Raji (cell line): ENCODE results near the gene THSD4.

Experiments used
- POLR2A ChIP-seq: IDR thresholded peaks from 2 replicates; pipeline ENCODE4 v1.6.1; 2011; ENCODE audit warnings: low read depth, low read length, control low read depth; ENCODE audit not compliant: insufficient read depth

The THSD4 gene

DNA sequence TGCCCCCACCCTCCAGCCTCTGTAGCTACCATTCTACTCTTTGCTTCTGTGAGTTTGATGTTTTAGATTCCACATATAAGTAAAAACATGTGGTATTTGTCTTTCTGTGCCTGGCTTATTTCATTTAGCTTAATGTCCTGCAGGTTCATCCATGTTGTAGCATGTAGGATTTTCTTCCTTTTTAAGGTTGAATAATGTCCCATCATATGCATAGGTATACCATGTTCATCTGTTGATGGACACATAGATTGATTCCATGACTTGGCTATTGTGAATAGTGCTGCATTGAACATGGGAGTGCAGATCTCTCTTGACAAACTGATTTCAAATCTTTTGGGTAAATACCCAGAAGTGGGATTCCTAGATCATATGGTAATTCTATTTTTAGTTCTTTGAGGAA lies 11.8 kb downstream of the THSD4 start:
- no peak for TF ChIP-seq POLR2A

DNA sequence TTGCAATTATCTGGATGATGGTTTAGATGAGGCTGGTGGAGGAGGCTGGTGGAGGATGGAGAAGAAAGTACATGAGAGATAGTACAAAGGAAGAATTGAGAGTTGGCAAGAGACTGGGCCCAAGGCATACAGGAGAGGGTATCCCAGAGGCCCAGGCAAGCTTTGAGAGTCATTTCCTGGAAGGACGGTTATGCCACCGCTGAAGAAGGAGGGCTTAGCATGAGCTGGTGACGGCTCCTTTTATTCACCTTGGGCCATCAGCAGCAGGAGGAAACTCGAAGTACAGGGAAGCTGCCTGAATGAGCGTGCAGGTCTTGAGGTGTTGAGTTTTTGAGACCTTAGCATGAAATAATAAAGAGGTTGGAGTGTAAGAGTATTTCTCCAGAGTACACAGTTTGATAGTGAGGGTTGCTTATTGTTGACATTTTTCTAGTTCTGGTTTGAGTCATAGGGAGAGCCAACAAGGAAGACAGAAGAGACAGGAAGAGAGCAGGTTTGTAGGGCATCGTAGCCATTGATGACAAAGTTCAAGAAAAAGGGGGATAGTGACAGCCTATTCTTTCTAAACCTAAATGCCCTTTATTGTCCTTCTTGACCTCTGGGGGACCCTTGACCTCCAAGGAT lies 13.8 kb downstream of the THSD4 start:
- TF ChIP-seq POLR2A: no peak

DNA sequence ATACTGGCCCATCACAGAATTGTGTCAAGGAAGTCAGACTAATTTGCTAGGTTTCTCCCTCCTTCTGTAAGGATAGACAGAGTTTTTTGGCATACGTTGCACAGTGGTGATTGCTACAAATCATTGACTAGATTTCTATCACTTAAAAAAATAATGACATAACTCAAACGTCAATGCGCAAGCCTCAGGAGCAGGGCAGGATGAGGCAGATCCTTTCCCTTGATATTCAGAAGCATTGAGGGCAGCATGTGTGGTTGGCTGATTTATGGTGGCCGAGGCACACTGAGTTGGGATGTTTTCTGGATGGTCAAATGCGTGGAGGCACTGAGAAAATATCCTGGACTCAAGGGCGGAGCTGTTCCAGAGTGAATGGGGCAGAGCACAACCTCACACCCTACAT lies 14.4 kb downstream of the THSD4 start:
- no peak for TF ChIP-seq POLR2A

DNA sequence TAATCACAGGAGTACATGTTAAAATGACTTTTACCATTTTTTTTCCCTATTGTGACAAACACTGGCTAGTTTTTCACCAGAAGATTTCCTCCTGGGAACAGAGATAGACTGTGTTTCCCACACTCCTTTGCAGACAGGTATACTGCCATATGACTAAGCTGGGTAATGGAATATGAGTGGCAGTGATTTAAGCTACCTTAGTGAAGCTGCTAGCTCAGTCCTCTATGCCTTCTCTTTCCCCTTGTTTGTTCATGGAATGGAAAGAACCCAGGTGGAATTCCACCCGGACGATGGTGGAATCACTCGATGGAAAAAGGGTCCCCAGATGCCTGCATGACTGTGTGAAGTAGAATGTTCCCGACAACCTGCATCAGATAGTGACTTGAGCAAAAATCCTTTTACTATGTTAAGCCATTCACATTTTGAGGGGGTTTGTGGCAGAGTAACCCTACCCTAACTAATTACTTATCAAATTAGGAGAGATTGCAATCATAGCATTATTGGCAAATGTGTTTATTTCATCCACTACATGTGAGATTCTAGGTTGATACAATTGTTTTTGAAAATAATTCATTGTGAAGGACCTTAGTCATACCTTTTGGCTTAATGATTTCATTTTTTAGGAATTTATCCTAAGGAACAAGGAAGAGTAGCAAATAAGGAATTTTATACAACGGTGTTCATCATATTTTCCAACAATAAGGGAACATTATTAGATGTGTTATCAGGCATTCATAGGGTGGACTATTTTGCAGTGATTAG lies 16.5 kb downstream of the THSD4 start:
- no peak for TF ChIP-seq POLR2A

DNA sequence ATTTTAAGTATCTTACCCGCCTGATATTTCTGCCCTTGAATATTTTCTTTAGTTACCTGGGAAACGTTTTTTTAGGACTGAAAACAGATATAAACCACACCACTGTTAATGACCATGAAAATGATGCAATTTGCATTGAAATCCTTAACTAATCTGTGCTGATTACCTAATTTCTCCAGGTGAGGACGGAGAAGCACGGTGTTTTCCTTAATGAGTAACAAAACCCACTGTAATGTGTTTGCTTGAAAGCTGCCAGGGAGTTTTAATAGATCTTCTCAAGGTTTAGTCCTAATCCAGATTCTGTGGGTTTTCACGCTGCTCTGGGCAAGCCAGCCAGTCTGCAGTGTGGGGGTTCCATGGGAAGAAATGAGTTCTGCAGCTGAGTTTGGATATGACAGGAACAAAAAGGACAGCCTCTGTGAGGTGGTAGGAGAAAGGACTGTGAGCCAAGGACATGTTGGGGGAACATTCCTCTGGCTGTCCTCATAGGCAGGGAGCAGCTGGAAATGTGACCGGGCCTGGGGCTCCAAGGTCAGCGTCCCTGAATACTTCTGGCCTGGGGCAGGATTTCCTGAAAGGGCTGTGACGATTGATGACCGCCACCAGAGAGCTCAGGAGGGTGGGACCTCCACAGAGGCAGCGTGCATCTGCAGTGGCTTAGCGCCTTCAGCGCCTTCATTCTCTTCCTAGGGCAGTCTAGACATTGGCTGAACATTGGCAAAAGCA lies 18.6 kb downstream of the THSD4 start:
- no peak for TF ChIP-seq POLR2A

DNA sequence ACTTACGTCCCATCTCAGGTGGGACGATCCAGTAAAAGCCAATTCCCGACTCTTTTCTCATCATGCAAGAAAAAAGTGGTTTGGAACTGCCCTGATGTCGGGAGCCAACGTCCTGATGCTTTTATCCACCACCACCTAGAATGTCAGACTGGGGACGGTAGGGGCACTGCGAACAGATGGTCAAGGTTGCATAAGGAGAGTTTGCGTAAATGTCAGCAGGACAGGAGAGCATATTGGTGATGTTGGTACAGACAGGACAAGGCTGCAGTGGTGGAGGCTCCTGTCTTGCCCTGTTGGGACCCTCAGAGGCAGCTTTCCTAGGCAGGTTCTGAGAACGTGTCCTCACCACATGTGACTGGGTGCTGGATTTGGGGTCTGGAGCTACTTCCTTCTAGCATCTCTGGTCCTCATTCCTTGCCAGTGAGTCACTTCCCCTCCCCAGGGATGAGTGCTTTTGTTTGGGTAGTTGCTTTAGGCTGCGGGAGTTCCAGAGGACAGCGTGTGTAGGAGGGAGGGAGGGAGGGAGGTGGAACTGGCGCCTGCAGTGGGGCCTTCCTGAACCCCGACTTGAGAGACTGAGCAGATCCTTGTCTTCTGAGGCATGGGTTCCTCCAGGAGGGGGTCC lies 21.0 kb downstream of the THSD4 start:
- no peak for TF ChIP-seq POLR2A

DNA sequence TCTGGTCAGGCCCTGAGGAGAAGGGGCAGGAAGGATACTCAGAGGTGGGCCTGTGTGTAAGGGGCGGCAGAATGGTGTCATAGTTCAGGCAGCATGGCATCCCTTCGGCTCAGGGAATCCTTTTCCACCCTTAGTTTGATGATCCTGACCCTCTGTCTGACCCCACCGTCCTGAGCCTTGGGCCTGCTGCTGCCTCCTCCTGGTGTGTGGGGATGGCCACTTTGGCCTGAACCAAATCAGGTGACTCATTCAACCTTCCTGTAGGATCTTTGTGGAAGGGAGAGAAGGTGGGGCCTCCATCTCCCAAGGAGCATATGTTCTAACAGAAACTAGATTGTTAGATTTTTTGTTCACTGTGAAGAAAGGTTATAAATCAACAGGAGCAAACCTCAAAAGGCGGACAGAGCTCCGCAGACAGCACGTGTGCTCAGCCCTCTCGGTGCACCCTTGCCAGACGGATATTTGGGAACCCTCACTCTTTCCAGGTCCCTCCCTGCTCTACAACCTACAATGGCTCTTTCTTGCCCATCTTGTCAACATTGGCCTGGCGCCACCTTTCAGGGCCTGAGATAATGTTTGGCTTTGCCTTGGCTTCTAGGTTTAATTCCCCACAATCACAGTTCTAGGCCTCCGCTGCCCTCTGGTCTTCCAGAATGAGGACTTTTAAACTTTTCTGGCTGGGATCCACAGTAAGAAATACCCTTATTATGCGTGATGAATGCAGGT lies 21.7 kb downstream of the THSD4 start:
- no peak for TF ChIP-seq POLR2A

DNA sequence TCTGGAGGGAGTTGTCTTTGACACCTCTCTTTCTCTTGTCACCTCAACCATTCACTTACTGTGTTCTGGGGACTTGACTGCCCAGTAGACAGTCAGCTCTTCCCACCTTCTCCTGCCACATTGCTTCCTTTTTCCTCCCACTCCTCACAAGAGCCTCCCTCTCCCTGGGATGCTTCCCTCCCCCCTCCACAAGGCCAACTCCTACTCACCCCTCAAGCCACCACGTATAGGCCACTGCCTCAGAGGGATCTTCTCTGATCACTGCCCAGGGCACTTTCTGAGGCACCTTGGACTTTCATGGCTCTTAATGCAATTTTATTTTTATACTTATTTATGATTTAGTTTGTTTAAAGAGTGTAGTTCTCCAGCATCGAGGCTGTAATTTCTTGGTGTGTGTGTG lies 23.2 kb downstream of the THSD4 start:
- no peak for TF ChIP-seq POLR2A

DNA sequence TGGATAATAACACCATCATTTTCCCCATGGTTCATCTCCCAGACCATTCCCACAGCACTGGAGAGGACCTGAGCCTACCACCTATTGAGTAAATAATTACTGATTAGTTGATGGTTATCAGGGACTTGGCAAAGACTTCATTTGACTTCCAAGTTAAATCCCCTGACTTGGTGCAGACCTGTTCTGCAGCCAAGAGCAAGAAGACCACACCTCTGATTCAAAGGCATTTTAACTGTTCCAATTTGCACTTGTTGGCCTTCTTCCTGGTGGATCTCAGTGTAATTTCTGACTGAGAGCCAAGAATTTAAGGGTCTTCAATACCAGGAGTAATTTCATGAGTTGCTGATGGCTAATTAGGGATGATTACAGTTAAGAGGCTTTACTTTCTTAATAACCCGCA lies 24.0 kb downstream of the THSD4 start:
- TF ChIP-seq POLR2A: no peak

DNA sequence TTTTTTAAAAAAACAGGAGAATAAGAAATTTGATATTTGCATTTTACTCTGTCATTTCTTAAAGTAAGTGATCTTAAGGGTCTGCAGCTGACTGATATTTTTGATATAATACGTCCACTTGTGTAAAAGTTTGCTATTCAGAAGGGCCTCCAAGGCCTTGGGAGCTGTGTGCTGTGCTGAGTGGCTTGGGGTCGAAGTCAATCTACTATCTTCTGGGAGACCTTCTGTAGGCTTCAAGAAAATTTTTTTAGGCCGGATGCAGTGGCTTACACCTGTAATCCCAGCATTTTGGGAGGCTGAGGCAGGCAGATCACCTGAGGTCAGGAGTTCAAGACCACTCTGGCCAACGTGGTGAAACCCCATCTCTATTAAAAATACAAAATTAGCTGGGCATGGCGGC lies 26.3 kb downstream of the THSD4 start:
- TF ChIP-seq POLR2A: no peak

DNA sequence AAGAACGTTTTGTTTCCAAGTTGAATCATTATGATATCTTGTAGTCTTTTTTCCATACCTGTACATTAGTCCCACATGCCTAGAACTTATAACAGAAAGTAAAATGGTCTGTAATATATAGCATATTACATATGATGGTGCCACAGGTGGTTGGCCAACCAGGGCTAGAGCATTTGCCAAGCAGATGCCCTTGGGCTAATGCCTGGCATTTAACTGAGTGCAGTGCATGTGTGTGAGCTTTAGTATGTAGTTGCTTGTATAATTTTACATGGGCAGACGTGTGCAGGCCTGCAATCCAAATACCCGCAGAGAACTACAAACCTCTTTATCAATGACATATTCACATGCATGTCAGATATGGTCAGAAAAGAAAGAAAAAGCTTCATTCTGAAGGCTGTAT lies 27.5 kb downstream of the THSD4 start:
- no peak for TF ChIP-seq POLR2A

DNA sequence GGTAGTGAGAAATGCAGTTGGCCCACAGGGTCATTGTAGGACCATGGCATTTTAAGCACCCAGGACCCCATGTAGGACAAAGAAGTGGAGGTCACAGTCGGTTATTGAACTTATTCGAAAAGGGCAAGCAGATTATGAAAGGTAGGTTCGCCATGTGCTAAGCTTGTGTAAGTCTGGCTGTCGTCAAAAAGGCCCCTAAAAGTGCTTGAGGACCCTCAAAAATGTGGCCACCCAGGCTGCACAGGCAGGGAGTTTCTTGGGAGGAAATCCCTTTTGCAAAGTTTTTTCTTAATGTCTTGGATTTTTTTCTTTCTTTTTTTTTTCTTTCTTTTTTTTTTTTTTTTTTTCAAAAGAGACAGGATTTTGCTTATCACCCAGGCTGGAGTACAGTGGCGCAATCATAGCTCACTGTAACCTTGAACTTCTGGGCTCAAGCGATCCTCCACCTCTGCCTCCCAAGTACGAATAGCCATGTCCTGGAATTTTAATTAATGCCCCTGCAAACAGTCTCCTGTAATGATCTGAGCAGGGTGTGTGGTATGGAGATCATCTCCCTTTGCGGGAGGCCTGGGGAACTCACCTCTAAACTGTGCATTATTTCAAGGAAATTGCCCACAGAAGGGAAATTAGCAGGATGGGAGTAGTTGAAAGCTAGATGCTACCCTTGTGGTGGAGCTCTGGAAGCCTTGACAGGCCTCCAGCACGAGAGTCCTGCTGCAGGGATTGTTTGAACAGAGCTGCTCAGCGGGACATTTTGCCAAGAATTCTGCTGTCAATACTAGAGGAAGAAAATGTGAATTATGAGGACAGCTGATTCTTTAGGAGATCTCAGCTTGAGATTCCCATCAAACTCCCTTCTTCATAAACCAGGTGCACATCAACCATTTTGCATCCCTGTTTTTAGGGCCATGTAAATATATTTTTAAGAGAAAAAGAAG lies 28.4 kb downstream of the THSD4 start:
- no peak for TF ChIP-seq POLR2A

DNA sequence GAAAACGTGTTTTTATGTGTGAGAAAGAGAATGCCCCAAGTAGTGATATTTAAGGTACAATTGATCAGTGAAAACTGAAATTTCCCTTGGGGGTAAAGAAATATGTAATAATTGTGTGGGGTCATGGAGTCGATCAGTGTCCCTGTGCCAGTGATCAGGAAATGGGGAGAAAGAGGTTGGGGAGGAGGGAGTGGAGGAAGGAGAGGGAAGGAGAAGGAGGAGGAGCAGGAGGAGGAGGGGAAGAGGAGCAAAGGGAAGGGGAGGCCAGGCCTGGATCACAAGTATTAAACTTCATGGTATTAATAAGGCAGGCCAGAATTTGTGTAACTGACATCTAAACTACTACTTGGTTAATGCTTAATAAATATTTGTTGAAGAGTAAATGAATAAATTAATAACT lies 30.4 kb downstream of the THSD4 start:
- no peak for TF ChIP-seq POLR2A

DNA sequence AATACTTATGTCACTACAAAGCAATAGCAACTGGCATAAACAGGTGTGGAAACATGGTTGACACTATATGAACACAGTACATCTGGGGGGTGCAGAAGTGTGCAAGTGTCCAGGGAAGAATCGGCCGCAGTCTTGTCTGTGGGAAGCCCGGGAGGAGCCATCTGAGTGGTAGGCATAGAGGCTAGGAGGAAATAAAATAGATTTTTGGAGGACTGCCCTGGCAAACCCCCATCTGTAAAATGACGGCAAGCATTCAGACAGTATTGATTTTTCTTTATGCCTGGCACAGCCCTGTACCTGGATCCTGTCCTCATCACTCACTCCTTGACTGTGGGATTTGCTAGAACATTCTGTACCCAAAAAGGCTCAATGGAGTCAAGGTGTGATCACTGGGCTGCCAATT lies 31.3 kb downstream of the THSD4 start:
- no peak for TF ChIP-seq POLR2A

DNA sequence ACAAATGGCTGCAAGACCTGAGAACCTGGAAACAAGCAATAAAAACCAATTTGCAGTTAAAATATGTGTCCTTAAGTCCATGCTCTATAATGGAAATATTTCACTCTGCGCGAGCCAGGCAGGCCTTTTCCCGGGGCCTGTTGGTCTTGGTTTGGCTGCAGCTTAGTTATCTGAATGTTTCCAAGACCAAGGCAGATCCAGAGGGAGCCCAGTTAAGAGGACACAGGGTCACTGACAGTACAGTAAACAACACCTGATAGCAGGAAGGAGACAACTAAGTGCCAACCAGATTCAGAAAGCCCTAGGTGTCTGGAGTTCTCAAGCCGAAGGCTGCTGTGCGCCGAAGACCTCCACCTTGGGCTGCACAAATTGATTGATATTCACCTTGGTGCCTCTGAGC lies 32.8 kb downstream of the THSD4 start:
- no peak for TF ChIP-seq POLR2A
